Activated T-cell treated with anti-CD3 and anti-CD28 coated beads, Interleukin-2, amount 50 U/mL, for 48 hours (primary cell): Measurements from ENCODE around the gene ODF4.
"Not testable (repeated sequence)": the region's sequence is repeated elsewhere in the genome, so short reads cannot be mapped to it uniquely, and the experiment has no call there.

Experiments
- DNase-seq, 2 experiments: peaks; one replicate each; pipeline ENCODE4 v3.0.0-alpha.2; 2020

Gene ODF4

DNA sequence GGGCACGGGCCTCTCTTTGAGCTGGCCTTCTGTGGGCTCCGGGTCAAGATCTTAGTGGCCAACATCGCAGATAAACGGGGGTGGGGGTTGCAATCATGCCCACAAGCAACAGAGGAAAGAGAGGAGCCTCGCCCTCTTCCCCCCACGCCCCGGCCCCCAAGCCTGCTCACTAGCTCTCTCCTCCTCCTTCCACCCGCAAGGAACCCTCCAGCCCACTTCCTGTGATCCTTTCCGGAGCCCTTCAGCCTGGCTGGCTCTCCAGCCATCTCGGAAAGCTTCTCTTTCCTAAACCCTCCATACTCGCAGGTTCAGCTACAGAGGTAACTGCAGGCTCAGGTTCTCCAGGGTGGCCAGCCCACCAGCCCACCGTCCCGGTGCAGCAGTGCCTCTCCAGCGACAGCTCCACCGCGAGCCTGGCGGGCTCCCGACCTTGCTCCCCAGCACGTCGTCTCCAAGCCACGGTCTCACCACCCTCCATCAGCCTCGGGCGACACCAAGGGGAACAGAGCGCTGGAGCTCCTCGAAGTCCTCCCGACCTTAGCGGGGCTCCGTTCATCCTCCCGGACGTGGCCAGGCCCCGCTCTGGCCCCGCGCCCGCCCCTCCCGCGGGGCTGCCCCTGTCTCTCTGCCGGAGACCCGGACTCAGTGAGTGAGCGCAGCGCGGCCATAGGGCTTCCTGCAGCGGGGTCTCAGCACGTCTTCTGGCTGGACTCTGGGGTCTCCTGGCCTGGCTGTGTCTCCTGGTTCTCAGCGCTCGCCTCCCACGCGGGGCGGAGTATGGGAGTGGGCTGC lies 12.9 kb upstream of the ODF4 start:
- peak; percentile 44 to 61 for DNase-seq

DNA sequence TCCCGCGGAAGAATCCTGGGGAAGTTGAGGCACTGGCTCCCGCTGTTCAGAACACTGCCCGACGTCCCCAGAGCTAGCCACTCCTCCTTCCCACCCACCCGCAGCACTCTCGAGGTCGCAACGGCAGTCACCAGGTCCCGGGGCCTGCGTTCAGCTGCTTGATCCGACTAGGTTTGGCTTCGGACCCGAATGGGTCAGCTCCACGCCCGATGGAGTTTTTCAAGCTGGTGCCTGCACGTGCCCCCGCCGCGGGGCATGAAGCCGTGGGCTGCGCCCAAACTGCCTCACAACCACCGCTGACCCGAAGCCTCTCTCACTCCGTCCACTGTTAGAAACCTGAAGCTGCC lies 12.4 kb upstream of the ODF4 start:
- no peak for DNase-seq

GRCh38 chr17:8332128-8332527 lies 7.5 kb upstream of the ODF4 start:
- no peak for DNase-seq

GRCh38 chr17:8332688-8333087 lies 7.0 kb upstream of the ODF4 start:
- DNase-seq, result no peak

- DNase-seq, result no peak
Measured at GRCh38 chr17:8333281-8333680, 6.4 kb upstream of the ODF4 start.

DNA sequence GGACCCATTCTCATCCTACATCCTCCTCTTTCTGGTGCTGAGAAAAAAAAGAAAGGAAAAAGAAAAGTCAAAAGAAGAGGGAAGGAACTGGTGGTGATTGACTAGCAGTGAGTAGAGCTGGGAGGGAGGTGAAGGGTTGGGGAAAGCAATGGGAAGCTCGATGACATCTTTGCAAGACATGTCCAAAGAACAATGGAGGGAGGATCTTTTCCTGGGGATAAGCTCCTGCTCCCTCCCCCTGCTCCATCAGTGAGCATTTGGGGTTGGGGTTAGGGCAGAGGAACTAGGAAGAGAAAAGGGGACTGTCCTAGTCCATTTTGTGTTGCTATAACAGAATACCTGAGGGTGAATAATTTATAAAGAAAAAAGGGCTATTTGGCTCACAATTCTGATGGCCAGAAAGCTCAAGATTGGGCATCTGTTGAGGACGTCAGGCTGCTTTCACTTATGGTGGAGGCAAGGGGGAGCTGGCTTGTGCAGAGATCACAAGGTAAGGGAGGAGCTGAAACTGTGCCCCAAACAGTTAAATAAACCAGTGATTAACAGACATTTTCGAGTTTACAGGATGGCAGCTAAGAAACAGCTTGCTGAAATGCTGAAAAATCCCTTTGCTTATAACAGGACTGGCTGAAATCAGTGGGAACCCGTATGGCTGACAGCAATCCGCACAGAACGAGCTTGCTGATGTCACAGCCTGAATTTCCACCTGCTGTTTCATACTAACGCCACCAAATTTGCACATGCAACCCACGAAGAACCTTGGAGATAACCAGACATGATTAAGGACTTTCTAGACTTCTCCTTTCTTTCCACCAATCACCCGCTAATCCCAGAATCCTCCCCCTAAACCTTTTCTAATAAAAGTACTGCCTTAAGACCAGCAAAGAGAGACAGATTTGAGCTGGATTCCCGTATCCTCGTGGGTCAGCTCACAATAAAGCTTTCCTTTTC lies 1.6 kb upstream of the ODF4 start:
- DNase-seq, result no peak

DNA sequence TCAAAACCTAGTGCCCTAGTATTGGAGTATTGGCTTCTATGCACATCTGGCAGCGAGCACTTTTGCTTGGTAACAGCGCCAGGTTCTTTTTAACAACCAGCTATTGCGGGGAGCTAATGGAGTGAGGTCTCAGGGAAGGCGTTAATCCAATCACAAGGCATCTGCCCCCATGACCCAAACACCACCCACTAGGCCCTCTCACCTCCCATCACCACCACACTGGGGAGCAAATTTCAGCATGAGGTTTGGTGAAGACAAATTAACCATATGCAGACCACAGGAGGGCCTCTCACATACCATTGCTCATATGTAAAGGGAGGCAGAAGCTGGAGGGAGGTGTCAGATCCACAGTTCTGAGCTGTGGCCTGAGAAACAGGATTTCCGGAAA lies 893 bp upstream of the ODF4 start:
- no peak for DNase-seq

DNA sequence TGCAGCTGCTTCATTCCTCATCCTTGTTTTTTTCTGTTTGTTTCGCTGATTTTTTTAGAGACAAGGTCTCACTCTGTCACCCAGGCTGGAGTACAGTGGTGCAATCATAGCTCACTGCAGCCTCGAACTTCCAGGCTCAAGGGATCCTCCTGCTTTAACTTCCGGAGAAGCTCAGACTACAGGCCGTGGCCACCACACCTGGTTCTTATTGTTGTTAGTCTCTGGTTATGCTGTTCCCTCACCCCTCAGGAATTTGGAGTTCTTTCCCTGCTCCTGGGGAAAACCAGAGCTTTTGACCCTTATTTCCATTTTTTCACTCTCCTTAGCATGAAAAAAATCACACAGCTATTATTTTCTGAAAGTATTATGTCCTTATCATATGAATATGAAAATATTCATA lies 1.8 kb downstream of the ODF4 start:
- no peak for DNase-seq

DNA sequence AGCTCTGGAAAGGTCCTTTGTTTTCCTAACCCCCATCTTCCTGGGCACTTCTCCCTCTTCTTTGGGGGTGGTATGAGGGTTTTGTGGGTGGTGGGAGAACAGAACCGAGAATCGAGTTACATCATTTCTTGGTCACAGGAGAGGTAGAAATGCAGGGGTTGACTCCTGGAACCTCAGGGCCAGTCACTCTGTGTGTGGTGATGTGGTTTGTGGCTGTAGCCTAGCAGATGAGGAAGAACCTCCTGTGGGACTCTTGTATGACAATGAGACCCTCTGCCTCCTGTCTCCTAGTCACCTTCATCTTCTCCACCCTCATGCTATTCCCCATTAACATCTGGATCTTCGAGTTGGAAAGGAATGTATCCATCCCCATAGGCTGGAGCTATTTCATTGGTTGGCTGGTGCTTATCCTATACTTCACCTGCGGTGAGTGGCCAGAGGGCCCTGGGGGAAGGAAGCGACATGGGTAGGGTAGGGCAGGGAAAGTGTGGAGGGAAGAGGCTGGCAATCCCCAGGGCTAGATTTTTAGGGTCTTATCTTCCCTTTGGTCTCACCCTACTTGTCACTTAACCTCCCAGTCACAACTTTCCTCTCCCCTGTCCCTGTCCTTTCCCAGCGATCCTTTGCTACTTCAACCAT lies 5.5 kb downstream of the ODF4 start:
- peak in 1 of 2 experiments; percentile 27 for DNase-seq

DNA sequence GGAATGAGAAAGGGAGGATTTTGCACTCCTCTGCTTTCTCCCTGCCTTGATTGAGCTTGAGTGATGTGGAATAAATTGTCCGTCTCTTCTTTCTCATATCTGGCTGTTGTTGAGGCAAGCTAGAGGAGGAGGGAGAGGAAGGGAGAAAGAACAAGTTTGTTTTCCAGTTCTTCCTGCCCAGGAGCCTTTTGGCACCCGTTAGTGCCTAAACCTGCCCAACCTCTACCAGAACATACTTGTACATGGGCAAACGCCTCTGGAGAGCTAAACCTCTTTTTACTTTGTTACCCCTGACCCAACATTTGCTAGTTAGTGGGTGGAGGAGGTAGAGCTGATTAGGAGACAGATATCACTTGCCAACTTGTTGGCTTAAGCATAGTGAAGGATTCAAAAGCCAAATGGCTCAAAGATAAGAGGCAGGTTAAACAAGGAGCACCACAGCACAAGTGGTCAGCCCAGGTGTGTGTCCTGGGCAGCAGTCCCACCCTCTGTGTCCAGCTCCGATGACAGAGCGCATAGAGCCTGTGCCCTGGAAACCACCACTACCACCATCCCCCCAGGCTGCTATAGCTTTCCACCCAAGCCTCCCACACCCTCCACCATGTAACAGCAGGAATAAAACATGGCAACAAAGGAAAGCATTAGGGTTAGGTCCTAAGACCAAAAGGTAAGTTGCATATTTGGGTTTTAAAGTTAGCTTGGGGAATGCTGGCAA lies 6.5 kb downstream of the ODF4 start:
- no peak for DNase-seq

GRCh38 chr17:8347001-8347400 lies 7.4 kb downstream of the ODF4 start:
- DNase-seq, result not testable (repeated sequence)

GRCh38 chr17:8350339-8350738 lies 10.7 kb downstream of the ODF4 start:
- no peak for DNase-seq

GRCh38 chr17:8353736-8354135 lies 14.1 kb downstream of the ODF4 start:
- no peak for DNase-seq

GRCh38 chr17:8354236-8354635 lies 14.6 kb downstream of the ODF4 start:
- DNase-seq, result no peak

DNA sequence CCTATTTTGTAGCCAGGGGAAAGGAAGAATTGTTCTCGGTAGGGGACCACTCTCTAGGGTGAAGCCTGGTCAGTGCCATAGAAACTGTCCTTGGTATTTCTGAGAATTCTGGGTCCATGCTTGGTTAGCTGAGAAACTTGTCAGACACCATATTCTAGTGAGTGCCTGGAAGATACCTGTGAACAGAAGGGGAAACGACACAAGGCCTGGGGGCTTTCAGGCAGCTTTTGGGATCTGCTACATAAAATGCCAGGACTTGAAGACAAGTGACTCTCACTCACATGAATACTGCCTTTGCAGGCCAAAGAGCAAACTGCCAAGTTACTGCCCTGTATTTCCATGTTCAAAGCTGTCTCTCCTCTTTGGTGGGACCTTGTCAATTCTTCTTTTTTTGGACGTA lies 18.3 kb downstream of the ODF4 start:
- no peak for DNase-seq

DNA sequence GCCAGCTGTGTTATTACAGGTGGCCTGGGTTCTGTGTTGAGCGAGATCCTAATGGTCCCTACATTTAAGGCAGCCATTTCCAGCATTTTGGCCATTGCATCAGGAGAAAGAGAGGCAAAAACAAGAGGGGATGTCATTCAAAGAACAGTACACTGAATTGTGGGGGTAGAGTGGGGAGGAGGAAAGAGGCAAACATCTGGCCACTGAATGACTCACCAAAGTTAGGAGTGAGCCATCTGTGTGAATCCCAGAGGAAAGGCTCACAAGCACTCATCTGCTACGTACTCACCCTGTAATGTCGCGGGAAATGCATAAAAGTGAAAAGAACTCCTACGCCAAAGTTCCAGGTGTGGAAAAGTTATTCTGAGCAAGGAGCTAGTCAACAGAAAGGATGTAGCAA lies 20.1 kb downstream of the ODF4 start:
- no peak for DNase-seq

DNA sequence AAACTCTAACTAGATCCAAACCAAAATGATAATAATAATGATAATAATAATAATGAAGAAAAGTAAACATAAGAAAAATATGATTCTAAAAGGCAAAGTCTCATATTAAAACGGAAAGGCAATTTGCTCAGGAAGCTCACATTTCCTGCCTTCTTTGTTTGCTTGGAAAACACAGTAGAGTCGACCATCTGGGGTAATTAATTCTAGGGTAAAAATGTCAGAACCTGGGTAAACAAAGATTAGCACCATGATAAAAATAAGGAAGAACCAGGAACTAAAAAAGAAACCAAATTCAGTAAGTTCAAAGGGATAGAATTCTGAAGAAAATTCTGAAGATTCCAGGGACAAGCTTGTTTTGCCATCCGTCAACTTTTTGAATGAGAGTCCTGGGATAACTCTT lies 20.6 kb downstream of the ODF4 start:
- DNase-seq, result no peak

DNA sequence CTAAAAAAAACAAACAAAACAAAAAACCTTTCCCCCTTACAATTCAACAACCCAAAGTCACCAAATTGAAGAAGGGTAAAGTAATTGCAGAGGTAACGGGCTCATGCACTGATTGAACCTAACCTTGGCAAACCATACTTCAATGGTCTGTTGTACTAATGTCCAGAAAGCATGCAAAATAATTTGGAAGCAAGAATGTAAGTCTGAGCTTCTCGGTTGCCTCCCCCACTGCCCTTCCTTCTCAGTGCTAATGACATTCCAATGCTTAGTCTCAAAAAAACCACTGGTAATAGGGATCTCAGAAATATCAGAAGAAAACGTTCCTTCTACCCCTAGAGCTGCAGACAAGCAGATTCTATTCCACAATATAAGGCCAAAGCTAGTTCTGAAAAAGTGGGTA lies 21.1 kb downstream of the ODF4 start:
- no peak for DNase-seq

GRCh38 chr17:8362651-8363332 lies 23.2 kb downstream of the ODF4 start:
- no peak for DNase-seq

DNA sequence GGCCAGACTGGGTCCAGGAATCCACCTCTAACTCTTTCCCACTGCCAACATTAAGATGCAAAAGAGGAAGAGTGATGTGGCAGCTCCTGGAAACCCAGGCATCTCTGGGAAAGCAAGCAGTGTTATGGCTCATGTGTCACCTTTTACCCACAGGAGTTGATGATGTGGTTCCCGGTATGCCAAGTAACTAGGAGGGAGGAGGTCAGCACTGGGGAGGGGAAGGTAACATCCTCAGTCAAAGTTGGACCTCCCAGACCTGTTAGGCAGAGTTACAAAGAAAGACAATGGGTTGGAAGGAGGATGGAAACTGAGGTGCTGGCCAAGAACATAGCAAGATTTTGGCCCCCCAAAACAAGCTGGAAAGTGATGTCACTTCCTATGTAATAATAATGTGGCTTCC lies 25.5 kb downstream of the ODF4 start:
- DNase-seq, result no peak

DNA sequence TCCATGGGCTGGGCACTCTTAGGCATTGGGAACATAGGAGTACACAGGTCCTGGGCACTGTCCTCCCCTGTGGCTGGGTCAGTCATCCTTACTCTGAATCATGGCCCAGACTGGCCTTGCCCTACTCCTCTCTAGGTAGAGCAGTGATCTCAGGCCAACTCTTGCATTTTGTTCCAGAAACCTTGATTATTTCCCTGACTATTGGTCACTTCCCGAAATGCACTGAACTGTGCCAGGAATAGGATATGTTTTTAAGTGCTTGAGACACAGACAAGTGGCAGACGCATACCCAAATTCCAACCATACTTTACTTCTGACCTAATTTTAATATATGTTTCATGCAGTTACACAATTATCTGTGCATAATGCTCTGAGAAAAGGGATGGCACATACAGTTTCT lies 26.6 kb downstream of the ODF4 start:
- no peak for DNase-seq

DNA sequence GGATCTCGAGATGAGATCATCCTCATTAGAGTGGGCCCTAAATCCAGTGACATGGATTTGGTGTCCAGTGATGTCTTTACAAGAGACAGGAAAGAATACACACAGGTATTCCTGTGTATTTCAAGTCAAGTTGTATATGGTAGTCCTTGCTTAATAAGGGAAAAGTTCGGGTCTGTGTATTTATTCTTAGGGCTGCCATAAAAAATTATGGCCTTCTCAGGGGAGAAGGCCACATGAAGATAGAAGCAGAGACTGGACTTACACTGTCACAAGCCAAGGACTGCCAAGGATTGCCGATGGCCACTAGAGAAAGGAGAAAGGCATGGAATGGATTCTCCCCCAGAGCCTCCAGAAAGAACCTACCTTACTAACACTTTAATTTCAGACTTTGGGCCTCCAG lies 28.6 kb downstream of the ODF4 start:
- DNase-seq, result no peak

- no peak for DNase-seq
Measured at GRCh38 chr17:8369944-8370343, 30.3 kb downstream of the ODF4 start.
